GM19455 (cell line): ENCODE measurements around the gene MT1X.
"Not testable (repeated sequence)": the region's sequence is repeated elsewhere in the genome, so short reads cannot be mapped to it uniquely, and the experiment has no call there.

Experiments used
- ATAC-seq: cut with Tn5 transposase; IDR thresholded peaks from one replicate; pipeline ENCODE4 v1.9.1; 2021; ENCODE audit not compliant: unreplicated experiment

The MT1X gene

GRCh38 chr16:56653218-56653617 lies 29.1 kb upstream of the MT1X start:
- no peak for ATAC-seq

DNA sequence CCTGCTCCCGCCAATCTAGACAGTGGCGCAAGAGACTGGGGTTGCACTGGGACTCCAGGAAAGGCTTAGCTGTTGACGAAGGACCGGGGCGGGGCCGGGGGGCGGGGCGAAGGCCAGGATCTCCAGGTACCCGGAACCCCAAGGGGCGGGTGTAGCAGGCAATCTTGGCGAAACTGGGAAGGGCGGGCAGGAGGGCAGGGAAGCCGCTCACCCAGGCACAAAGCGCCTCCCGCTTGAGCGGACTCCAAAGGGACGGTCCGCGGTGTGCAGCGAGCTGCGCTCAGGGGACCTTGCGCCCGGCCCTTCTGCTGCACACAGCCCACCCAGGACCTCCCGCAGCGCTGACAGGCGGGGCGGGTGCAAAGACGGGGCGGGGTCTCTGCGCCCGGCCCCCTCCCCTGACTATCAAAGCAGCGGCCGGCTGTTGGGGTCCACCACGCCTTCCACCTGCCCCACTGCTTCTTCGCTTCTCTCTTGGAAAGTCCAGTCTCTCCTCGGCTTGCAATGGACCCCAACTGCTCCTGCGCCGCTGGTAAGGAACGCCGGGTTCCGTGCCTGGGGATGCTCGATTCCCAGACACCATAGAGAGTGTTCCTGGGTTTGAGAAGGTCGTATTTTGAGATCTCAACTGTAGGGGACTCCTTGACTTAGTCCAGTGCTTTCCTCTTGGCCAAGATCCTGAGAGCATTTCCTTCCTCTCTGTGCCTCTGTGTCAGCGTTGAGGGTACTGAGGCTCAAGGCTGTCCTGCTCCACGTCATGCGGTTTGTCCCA lies 24.5 kb upstream of the MT1X start, which contains the start of gene MT1F:
Gene MT1F, plus strand, starts transcription at position 405 of the 772 bp plus-strand sequence. Its CDS starts 100 bp downstream, at position 505.
- ATAC-seq, result no peak

DNA sequence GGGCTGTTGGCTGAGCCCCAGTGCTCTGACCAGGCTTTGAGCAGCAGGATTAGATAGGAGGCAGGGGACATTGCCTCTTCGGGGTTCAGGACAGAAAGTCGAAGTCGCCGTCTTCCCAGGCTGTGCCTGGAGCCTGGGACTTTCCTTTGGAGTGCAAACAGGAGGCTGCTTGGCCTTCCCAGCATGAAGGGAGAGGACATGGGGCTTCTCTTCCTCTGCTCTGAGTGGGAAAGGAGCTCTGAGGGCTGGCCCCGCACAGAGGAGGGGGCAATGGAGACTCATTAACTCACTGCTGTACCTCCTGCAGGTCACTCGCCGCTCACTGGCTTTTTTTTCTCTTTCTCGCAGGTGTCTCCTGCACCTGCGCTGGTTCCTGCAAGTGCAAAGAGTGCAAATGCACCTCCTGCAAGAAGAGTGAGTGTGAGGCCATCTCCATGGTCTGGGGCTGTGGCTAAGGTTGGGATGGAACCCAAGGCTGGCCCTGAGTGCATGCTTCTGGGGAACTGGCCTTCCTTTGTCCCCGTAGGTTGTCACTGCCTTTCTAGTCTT lies 23.9 kb upstream of the MT1X start:
- ATAC-seq, result no peak

DNA sequence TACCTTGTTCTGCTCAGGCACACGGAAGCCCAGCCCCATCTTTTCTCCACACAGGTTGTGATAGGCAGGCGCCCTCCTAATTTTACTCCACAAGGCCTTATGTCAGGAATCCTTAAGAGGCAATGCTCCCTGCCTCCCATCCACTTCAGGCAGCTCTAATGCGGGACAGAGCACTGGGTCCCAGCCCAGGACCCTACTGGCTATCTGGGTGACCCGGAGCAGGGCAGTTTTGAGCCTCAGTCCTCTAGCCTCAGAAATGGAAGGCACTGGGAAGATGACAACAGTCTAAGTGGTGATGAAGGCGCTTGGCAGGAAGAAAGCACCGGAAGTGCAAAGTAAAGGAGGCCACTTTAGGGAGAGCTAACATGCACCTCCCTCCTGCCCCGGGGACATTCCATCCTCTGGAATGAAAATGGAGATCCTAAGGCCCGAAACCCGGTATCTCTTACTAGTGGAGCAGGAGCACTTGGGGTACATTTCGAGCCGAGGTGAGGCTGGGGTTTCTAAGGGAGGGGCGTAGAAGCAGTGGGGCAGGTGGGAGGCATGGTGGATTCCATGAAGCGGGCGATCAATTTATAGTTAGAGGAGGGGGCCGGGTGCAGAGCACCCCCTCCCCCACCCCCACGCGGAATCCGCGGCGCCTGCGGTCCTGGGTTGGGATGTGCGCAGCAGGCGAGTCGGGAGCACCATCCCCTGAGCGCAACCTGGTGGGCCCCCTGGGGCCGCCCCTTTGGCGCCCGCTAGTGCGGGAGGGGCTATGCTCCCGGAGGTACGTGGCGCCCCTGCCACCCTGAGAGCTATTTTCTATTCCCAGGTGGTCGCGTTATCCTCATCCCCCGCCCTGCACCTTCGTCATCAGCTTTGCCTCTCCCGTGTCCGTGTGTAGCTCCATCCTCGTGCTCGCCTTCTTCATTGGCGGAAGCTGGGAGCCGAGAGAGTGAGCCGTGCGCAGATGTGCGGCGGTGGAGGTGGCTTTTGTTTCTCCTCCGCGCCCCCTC lies 19.6 kb upstream of the MT1X start:
- ATAC-seq, result no peak

GRCh38 chr16:56664506-56664905 lies 17.8 kb upstream of the MT1X start:
- ATAC-seq, result no peak

GRCh38 chr16:56665286-56666261 lies 16.7 kb upstream of the MT1X start:
- ATAC-seq, result not testable (repeated sequence)

DNA sequence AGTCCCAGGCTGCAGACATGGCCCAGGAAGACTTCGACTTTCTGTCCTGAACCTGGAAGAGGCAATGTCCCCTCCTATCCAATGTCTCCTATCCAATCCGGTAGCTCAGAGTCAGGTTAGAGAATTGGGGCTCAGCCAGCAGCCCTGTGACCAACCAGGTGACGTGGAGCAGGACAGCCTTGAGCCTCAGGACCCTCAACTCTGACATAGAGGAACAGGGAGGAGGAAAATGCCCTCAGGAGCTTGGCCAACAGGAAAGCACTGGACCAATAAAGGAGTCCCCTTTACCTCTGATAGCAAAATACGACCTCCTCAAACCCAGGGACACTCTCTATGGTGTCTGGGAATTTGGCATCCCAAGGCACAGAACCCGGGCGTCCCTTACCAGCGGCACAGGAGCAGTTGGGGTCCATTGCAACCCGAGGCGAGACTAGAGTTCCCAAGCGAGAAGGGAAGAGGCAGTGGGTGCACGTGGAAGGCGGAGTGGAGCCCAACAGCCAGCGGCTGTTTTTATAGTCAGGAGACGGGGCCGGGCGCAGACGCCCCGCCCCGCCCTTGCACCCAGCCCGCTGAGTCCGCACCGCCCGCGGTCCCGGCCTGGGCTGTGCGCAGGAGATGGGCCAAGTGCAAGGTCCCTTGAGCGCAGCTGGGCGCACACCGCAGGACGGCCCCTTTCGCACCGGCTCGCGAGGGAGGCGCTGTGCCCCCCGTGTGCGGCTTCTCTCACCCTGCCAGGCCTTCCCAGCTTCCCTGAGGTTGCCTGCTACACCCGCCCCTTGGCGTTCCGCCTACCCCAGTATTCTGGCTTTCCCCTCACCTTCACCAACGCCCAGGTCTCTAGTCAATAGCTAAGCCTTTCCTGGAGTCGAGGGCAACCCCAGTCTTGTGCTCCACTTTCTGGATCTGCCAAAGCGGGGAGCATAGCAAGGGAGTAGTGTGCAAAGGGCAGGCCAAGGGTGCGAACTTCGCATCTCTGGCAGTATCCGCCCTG lies 14.4 kb upstream of the MT1X start, which contains the start of gene MT1G:
Gene MT1G, minus strand, starts transcription at position 485 of the 991 bp plus-strand sequence. Its CDS starts 72 bp downstream, at position 413.
- no peak for ATAC-seq

GRCh38 chr16:56669005-56669839 lies 13.0 kb upstream of the MT1X start, which contains the start of gene MT1H:
Gene MT1H (plus strand): TSS chr16:56669814. CDS start chr16:56669885, 71 bp downstream.
- no peak for ATAC-seq

- ATAC-seq, result no peak
Measured at GRCh38 chr16:56669840-56670619, 12.2 kb upstream of the MT1X start.

GRCh38 chr16:56670620-56670934 lies 11.7 kb upstream of the MT1X start:
- no peak for ATAC-seq

GRCh38 chr16:56671691-56672090 lies 10.6 kb upstream of the MT1X start:
- not testable (repeated sequence) for ATAC-seq

DNA sequence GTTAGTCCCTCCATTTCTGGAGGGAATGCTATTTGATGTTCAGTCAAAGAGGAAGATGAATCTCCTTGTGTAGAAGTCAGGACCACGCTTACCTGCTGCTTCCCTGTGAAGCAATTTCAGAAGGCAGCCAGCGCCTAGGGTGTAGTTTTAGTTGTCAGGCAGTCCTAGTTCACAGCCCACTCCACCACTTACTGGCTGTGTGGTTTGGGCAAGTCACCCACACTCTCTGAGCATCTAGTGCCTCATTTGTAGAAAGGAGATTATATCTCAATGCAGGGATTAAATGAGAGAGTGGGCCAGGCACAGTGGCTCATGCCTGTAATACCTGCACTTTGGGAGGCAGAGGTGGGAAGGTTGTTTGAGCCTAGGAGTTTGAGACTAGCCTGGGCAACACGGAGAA lies 10.1 kb upstream of the MT1X start:
- not testable (repeated sequence) for ATAC-seq

GRCh38 chr16:56672761-56673536 lies 9.3 kb upstream of the MT1X start:
- ATAC-seq, result no peak

- ATAC-seq, result no peak
Measured at GRCh38 chr16:56673921-56674320, 8.3 kb upstream of the MT1X start.

DNA sequence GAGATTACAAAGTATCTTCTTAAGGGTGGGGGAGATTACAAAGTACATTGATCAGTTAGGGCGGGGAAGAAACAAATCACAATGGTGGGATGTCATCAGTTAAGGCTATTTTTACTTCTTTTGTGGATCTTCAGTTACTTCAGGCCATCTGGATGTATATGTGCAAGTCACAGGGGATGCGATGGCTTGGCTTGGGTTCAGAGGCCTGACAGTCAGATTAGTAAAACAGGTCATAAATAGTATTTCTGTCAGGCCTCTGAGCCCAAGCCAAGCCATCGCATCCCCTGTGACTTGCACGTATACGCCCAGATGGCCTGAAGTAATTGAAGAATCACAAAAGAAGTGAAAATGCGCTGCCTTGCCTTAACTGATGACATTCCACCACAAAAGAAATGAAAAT lies 7.7 kb upstream of the MT1X start:
- not testable (repeated sequence) for ATAC-seq

DNA sequence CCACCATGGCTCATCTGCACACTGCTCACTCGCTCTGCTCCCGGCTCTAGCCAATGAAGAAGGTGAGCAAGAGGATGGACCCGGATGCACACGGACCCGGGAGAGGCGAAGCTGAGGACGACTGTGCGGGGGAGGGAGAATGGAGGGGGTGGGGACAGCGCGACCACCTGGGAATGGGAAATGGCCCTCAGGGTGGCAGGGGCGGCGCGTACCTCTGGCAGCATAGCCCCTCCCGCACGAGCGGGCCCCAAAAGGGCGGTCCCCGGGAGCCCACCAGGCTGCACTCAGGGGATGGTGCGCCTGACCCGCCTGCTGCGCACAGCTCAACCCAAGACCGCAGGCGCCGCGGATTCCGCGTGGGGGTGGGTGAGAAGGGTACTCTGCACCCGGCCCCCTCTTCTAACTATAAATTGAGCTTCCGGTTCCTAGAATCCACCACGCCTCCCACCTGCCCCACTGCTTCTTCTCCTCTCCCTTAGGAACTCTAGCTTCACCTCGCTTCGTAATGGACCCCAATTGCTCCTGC lies 6.5 kb upstream of the MT1X start:
- ATAC-seq, result no peak
